Smooth muscle cell of the pulmonary artery (primary cell): ENCODE data around the gene FASLG. TPM values are rescaled to one million over a fixed set of nuclear protein-coding genes. Genes with fewer than 3 reads are reported as not detected.

Experiments used
- total RNA-seq: library from RNA; depleted of rRNA; stranded (reverse); fragments of >200 nt; gene quantifications from 2 replicates; pipeline ENCODE4 v1.2.3, GENCODE V29; 2014

FASLG gene
- not detected in 2 replicates for total RNA-seq

DNA sequence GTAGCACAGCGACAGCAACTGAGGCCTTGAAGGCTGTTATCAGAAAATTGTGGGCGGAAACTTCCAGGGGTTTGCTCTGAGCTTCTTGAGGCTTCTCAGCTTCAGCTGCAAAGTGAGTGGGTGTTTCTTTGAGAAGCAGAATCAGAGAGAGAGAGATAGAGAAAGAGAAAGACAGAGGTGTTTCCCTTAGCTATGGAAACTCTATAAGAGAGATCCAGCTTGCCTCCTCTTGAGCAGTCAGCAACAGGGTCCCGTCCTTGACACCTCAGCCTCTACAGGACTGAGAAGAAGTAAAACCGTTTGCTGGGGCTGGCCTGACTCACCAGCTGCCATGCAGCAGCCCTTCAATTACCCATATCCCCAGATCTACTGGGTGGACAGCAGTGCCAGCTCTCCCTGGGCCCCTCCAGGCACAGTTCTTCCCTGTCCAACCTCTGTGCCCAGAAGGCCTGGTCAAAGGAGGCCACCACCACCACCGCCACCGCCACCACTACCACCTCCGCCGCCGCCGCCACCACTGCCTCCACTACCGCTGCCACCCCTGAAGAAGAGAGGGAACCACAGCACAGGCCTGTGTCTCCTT, at the start of gene FASLG:
Gene FASLG (plus strand): TSS at position 233 of the 583 bp plus-strand sequence. CDS start 99 bp downstream, at position 332.

Other genes with a start within 250 kb of the FASLG start
- gene C1orf105, start 238.4 kb upstream of the FASLG start, total RNA-seq, result not detected in 2 replicates
- 10.0 and 12.3 TPM in 2 replicates for gene PIGC, start 215.0 kb upstream of the FASLG start, total RNA-seq
- 29.5 and 30.7 TPM in 2 replicates for gene SUCO, start 126.0 kb upstream of the FASLG start, total RNA-seq